ENCODE results near the gene TBATA.

Gene TBATA

GRCh38 chr10:70777063-70777875 lies 7.9 kb downstream of the TBATA start:
- H3K27ac ChIP-seq = no peak overlapping the region
- no peak for TF ChIP-seq ZFX (IDR thresholded peaks at IDR 0.05)
- no peak for TF ChIP-seq CTCF (conservative IDR thresholded peaks at IDR 0.05)

GRCh38 chr10:70776455-70777005 lies 8.6 kb downstream of the TBATA start:
- peak overlapping the region; percentile 64 for H3K27ac ChIP-seq
- no peak for TF ChIP-seq CTCF (conservative IDR thresholded peaks at IDR 0.05)
- TF ChIP-seq ZFX (IDR thresholded peaks at IDR 0.05) = no peak

- TF ChIP-seq ZFX (IDR thresholded peaks at IDR 0.05) (no peak), CTCF (conservative IDR thresholded peaks at IDR 0.05) (no peak)
- H3K27ac ChIP-seq = peak overlapping the region; percentile 64
Observed at GRCh38 chr10:70775679-70776454, 9.3 kb downstream of the TBATA start.

- TF ChIP-seq ZFX (IDR thresholded peaks at IDR 0.05) = no peak
- peak overlapping the region; percentile 64 for H3K27ac ChIP-seq
Observed at GRCh38 chr10:70774810-70775678, 10.1 kb downstream of the TBATA start.

- H3K27ac ChIP-seq = peak overlapping the region; percentile 64
- TF ChIP-seq ZFX (IDR thresholded peaks at IDR 0.05) = no peak
- no peak for TF ChIP-seq CTCF (conservative IDR thresholded peaks at IDR 0.05)
Observed at GRCh38 chr10:70773965-70774809, 11.0 kb downstream of the TBATA start.

GRCh38 chr10:70773461-70773860 lies 11.7 kb downstream of the TBATA start:
- TF ChIP-seq CTCF (conservative IDR thresholded peaks at IDR 0.05) = no peak
- TF ChIP-seq ZFX (IDR thresholded peaks at IDR 0.05) = no peak

More at GRCh38 chr10:70773461-70773860, 11.7 kb downstream of the TBATA start:
- no peak overlapping the region for H3K27ac ChIP-seq

Data from C4-2B (cell line).